GM18867 (cell line): ENCODE results near the gene FBXO3.
"Not testable (repeated sequence)": the region's sequence is repeated elsewhere in the genome, so short reads cannot be mapped to it uniquely, and the experiment has no call there.

Source experiments
- ATAC-seq: cut with Tn5 transposase; IDR thresholded peaks from one replicate; pipeline ENCODE4 v1.9.1; 2021; ENCODE audit warnings: mild to moderate bottlenecking, moderate library complexity; ENCODE audit not compliant: unreplicated experiment

Gene FBXO3

DNA sequence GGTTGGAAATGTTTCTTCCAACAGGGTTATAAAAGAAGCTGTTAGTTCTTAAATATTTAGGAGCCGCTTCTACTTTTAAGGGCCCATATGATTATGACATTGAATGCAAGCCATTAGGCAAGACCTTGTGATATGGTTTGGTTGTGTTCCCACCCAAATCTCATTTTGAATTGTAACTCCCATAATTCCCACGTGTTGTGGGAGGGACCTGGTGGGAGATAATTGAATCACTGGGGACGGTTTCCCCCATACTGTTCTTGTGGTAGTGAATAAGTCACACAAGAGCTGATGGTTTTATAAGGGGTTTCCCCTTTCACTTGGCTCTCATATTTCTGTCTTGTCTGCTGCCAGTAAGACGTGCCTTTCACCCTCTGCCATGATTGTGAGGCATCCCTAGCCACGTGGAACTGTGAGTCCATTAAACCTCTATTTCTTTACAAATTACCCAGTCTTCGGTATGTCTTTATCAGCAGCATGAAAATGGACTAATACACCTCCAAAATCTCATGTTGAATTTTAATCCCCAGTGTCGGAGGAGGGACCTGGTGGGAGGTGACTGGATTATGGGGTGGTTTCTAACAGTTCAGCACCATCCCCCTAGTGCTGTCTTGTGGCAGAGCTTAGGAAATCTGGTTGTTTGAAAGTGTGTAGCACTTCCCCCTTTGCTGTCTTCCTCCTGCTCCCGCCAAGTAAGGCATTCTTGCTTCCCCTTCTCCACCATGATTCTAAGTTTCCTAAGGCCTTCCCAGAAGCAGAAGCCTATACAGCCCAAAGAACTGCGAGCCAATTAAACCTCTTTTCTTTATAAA, 42.4 kb downstream of the FBXO3 start:
- ATAC-seq, result no peak

- no peak for ATAC-seq
Measured at GRCh38 chr11:33730716-33731115, 43.6 kb downstream of the FBXO3 start.

GRCh38 chr11:33729072-33729664, 45.2 kb downstream of the FBXO3 start:
- ATAC-seq, result not testable (repeated sequence)

- not testable (repeated sequence) for ATAC-seq
Measured at GRCh38 chr11:33727539-33727938, 46.8 kb downstream of the FBXO3 start.

DNA sequence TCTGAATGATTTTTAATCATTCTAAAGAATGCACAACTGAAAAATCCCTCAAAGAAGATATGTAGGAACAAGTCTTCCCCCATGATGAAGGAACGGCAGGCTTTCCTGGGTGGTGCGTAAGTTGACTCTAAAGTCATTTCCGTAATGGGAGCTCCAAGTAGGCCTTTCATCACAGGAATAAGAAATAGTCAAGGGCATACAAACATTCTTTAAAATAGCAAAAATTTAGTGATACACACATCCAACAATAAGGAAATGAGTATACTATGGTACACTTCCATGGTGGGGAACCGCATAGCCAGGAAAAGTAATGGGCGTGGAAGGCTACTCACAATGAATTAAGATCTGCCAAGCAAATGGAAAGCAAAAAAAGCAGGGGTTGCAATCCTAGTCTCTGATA, 48.8 kb downstream of the FBXO3 start:
- no peak for ATAC-seq

GRCh38 chr11:33724644-33725035, 49.7 kb downstream of the FBXO3 start:
- ATAC-seq, result no peak

GRCh38 chr11:33723238-33723881, 51.0 kb downstream of the FBXO3 start:
- no peak for ATAC-seq

GRCh38 chr11:33722590-33723234, 51.6 kb downstream of the FBXO3 start:
- peak; percentile 88 for ATAC-seq

GRCh38 chr11:33721984-33722383, 52.3 kb downstream of the FBXO3 start:
- ATAC-seq, result no peak

DNA sequence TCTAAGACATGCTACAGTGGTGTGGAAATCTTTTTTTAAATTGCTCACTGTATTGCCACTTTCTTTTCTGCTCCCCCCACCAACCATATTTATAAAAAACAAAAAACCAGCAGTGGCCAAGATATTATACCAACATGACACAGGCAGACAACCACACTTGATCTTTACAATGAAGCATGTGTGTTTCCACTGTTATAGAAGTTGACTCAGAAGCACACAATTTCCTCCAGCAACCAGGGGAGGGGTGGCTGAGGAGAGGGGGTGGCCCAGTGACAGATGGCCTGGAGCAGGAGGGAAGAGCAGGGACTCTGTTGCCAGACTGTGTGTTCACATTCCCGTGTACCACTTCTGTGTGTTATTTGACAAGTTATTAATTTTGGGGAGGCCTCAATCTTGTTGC, 52.9 kb downstream of the FBXO3 start:
- no peak for ATAC-seq

GRCh38 chr11:33719587-33719986, 54.7 kb downstream of the FBXO3 start:
- ATAC-seq, result no peak

DNA sequence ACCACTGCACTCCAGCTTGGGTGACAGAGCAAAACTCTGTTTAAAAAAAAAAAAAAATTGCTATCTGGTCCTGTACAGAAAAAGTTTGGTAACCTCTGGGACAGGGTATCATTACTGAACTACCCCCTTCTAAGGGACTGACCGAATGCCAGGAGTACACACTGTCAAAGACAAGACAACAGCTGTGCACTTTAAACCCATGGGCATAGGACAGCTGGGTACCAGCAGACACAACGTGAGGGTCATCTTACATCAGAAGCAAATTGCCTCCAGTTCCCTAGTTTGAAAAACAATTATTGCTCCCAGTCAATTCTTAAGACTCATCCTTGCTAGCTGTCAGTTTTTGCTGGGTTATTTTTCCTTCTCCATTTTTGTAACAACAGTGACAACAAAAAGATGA, 55.9 kb downstream of the FBXO3 start:
- ATAC-seq, result no peak

DNA sequence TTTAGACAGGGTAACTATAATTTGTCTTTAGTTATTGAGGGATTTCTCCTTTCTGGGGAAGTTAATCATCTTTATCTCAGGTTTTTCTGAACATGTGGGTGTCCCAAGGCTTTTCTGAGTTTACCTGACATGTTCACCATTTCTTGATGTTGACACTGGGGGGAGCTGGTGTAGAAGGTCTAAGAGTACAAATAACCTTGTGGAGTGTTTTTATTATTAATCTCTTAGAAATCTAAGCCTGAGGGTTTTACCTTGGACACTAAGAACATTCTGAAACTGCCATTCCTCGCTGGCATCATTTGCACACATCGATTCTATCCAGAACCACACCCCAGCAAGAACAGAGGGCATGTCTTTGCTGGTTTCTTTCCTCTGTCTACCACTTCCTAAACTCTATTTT, 58.1 kb downstream of the FBXO3 start:
- no peak for ATAC-seq

GRCh38 chr11:33713856-33714398, 60.4 kb downstream of the FBXO3 start:
- ATAC-seq, result no peak

GRCh38 chr11:33713151-33713855, 61.0 kb downstream of the FBXO3 start:
- no peak for ATAC-seq

GRCh38 chr11:33712436-33712835, 61.9 kb downstream of the FBXO3 start:
- no peak for ATAC-seq

GRCh38 chr11:33709466-33709865, 64.9 kb downstream of the FBXO3 start:
- ATAC-seq, result no peak

DNA sequence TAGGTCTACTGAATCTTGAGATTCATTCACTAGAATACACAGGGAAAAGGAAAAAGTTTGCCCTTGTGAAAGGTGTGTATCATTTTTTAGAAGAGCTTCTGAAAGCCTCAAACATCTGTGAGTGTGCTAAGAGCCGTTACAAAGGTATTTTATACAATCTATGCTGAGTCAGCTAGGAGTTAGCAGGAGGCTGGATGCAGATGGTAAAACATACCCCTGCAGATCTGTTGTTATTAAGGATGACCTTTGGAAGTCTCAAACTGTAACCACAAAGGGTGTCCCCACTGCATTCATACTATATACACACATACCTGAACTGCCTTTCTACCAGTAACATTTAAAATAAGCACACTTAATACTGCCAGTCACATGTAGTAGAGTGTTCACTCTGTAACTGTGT, 65.3 kb downstream of the FBXO3 start:
- no peak for ATAC-seq

- ATAC-seq, result not testable (repeated sequence)
Measured at GRCh38 chr11:33707831-33708230, 66.5 kb downstream of the FBXO3 start.

DNA sequence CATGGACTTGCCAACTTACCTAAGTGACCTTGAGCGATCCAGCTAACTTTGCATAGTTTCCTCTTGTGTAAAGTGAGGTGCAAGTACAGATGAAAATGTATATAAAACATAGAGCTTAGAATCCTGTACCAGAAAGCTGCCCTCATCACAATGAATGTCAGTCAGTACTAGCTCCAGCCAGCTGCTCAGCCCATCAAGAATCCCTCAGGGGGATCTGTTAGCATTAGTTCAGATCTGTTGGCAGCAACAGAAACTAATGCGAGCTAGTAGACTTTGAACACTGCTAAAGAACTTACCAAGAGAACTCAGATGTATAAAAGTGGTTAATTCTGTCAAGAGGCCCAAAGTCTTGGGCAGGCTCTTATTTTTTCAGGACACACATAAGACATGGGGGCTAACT, 67.4 kb downstream of the FBXO3 start:
- ATAC-seq, result no peak

GRCh38 chr11:33706546-33706945, 67.8 kb downstream of the FBXO3 start:
- ATAC-seq, result no peak
